Nephron (organoid): ENCODE measurements around the gene MPZL3.

Experiments used
- H3K27ac Mint-ChIP-seq, 3 experiments: 2 replicates each; pipeline ENCODE4 v1.8.0; 2020; ENCODE audit warnings: mixed read lengths in 3 of 3, mild to moderate bottlenecking in 2 of 3, moderate library complexity in 1 of 3
- H3K27me3 Mint-ChIP-seq: 2 replicates; pipeline ENCODE4 v1.8.0; 2021; ENCODE audit warnings: low read depth, mild to moderate bottlenecking, moderate library complexity, mixed read lengths
- H3K36me3 Mint-ChIP-seq: 2 replicates; pipeline ENCODE4 v1.8.0; 2020; ENCODE audit warnings: low read depth, mixed read lengths
- H3K4me1 Mint-ChIP-seq: 2 replicates; pipeline ENCODE4 v1.8.0; 2020; ENCODE audit warnings: mixed read lengths
- H3K4me3 Mint-ChIP-seq, 3 experiments: 2 replicates each; pipeline ENCODE4 v1.8.0; 2020; ENCODE audit warnings: mild to moderate bottlenecking in 3 of 3, mixed read lengths in 3 of 3, moderate library complexity in 2 of 3
- H3K9me3 Mint-ChIP-seq: 2 replicates; pipeline ENCODE4 v1.8.0; 2020; ENCODE audit warnings: mixed read lengths
- CTCF ChIP-seq, 3 experiments: fragments of 200-600 bp; sonication (generic); IDR thresholded peaks; one replicate each; pipeline ENCODE4 v1.5.0; 2021; ENCODE audit warnings: antibody characterized with exemption in 3 of 3; ENCODE audit not compliant: unreplicated experiment in 3 of 3

Gene MPZL3

GRCh38 chr11:118223992-118224391 is 28.2 kb downstream of the MPZL3 start:
- Mint-ChIP-seq H3K4me3 (no peak overlapping the region), H3K27me3 (peaks cover 57% of the 10 kb centered on the region), H3K27ac (no peak overlapping the region), H3K9me3 (no peaks in the 10 kb centered on the region), H3K4me1 (no peaks in the 10 kb centered on the region), H3K36me3 (no peaks in the 10 kb centered on the region)
- no peak for TF ChIP-seq CTCF (IDR thresholded peaks at IDR 0.05; ENCODE audit: unreplicated experiment in 3 of 3)

- Mint-ChIP-seq H3K4me3 (no peak overlapping the region), H3K27me3 (peaks cover 60% of the 10 kb centered on the region), H3K4me1 (no peaks in the 10 kb centered on the region), H3K9me3 (no peaks in the 10 kb centered on the region), H3K27ac (no peak overlapping the region), H3K36me3 (no peaks in the 10 kb centered on the region)
- TF ChIP-seq CTCF (IDR thresholded peaks at IDR 0.05; ENCODE audit: unreplicated experiment in 3 of 3) = no peak
These were observed 28.6 kb downstream of the MPZL3 start for GRCh38 chr11:118223570-118223969.

GRCh38 chr11:118222437-118222836 is 29.7 kb downstream of the MPZL3 start:
- Mint-ChIP-seq H3K27ac (no peak overlapping the region), H3K4me3 (no peak overlapping the region), H3K36me3 (no peaks in the 10 kb centered on the region), H3K27me3 (peaks cover 67% of the 10 kb centered on the region), H3K9me3 (no peaks in the 10 kb centered on the region), H3K4me1 (no peaks in the 10 kb centered on the region)
- no peak for TF ChIP-seq CTCF (IDR thresholded peaks at IDR 0.05; ENCODE audit: unreplicated experiment in 3 of 3)

- H3K4me3 Mint-ChIP-seq = no peak overlapping the region
- no peaks in the 10 kb centered on the region for H3K9me3 Mint-ChIP-seq
- H3K36me3 Mint-ChIP-seq = no peaks in the 10 kb centered on the region
- H3K27ac Mint-ChIP-seq = no peak overlapping the region
- H3K4me1 Mint-ChIP-seq = no peaks in the 10 kb centered on the region
- H3K27me3 Mint-ChIP-seq = peaks cover 75% of the 10 kb centered on the region
- TF ChIP-seq CTCF (IDR thresholded peaks at IDR 0.05; ENCODE audit: unreplicated experiment in 3 of 3) = no peak
These were observed 30.7 kb downstream of the MPZL3 start for GRCh38 chr11:118221419-118221818.

- Mint-ChIP-seq H3K4me3 (no peak overlapping the region), H3K4me1 (no peaks in the 10 kb centered on the region), H3K27me3 (peaks cover 69% of the 10 kb centered on the region), H3K27ac (no peak overlapping the region), H3K36me3 (no peaks in the 10 kb centered on the region), H3K9me3 (no peaks in the 10 kb centered on the region)
- no peak for TF ChIP-seq CTCF (IDR thresholded peaks at IDR 0.05; ENCODE audit: unreplicated experiment in 3 of 3)
These were observed 32.4 kb downstream of the MPZL3 start for GRCh38 chr11:118219732-118220131.

- peaks cover 71% of the 10 kb centered on the region for H3K27me3 Mint-ChIP-seq
- no peak overlapping the region for H3K27ac Mint-ChIP-seq
- no peak for TF ChIP-seq CTCF (IDR thresholded peaks at IDR 0.05; ENCODE audit: unreplicated experiment in 3 of 3)
These were observed 32.9 kb downstream of the MPZL3 start for GRCh38 chr11:118219244-118219643.

More at GRCh38 chr11:118219244-118219643, 32.9 kb downstream of the MPZL3 start:
- Mint-ChIP-seq H3K9me3 (no peaks in the 10 kb centered on the region), H3K36me3 (no peaks in the 10 kb centered on the region), H3K4me1 (no peaks in the 10 kb centered on the region), H3K4me3 (no peak overlapping the region)
